IMR-90 (cell line): ENCODE results near the gene KLHL29.
A peak's percentile ranks its signal among the peaks of the same experiment; 100 is the strongest.

Source experiments
- CTCF ChIP-seq: conservative IDR thresholded peaks from 2 replicates; pipeline ENCODE4 v1.5.1; 2012; ENCODE audit warnings: mild to moderate bottlenecking, low read depth, low read length, improper control_type of control experiment
- MAFK ChIP-seq: IDR thresholded peaks from 2 replicates; pipeline ENCODE4 v1.6.1; 2012; ENCODE audit warnings: low read depth, low read length, improper control_type of control experiment

DNA sequence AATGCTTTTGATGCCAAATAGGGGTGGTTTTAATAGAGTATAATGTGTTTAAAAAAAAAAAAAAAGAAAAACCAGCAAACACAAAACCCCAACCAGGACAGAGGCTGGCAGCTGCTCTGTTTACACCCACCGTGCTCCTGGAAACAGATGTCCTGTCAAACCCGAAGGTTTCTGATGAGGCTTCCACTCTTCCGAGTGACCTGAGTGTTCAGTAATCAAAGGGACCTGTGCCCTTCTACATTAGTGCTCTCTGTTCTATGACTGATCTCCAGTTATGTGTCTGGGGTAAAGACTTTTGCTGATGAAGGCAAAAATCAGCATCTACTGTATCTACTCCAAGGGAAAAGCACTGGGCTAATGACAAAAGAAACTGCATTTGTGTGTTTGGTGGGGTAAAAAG is 3.5 kb upstream of the KLHL29 start:
- peak; percentile 83 for TF ChIP-seq MAFK
- TF ChIP-seq CTCF = no peak
